ENCODE measurements around the gene CAND1.
A peak's percentile ranks its signal among the peaks of the same experiment; 100 is the strongest.

The CAND1 gene

GRCh38 chr12:67268335-67268895 is 743 bp upstream of the CAND1 start:
- Histone ChIP-seq H2AFZ (ENCODE audit: low read length) (0 out of 2 replicates have a peak overlapping the region, but pooled peaks have one; percentile 6), H3K9ac (ENCODE audit: low read length) (peak overlapping the region; percentile 95), H3K4me3 (ENCODE audit: low read depth, low read length, poor library complexity, severe bottlenecking) (peak overlapping the region; percentile 93), H3K4me1 (ENCODE audit: insufficient read depth, low read length, severe bottlenecking) (peaks cover 34% of the 10 kb centered on the region), H3K9me2 (ENCODE audit: low read depth, low read length) (no peaks in the 10 kb centered on the region), H3K27me3 (ENCODE audit: insufficient read depth, low read length) (no peaks in the 10 kb centered on the region), H3K9me3 (ENCODE audit: low read length) (no peaks in the 10 kb centered on the region), H4K20me1 (ENCODE audit: insufficient read depth, low read length) (no peaks in the 10 kb centered on the region), H3K79me2 (ENCODE audit: insufficient read depth, low read length) (peaks cover 38% of the 10 kb centered on the region), H3K27ac (ENCODE audit: low read depth, low read length, poor library complexity, severe bottlenecking) (peak overlapping the region; percentile 88), H3K4me2 (ENCODE audit: low read length) (peak overlapping the region; percentile 80), H3K36me3 (ENCODE audit: insufficient read depth, low read length) (peaks cover 12% of the 10 kb centered on the region), H3F3A (ENCODE audit: insufficient read depth, low read length) (no peaks in the 10 kb centered on the region)
- TF ChIP-seq, protein P1, sequence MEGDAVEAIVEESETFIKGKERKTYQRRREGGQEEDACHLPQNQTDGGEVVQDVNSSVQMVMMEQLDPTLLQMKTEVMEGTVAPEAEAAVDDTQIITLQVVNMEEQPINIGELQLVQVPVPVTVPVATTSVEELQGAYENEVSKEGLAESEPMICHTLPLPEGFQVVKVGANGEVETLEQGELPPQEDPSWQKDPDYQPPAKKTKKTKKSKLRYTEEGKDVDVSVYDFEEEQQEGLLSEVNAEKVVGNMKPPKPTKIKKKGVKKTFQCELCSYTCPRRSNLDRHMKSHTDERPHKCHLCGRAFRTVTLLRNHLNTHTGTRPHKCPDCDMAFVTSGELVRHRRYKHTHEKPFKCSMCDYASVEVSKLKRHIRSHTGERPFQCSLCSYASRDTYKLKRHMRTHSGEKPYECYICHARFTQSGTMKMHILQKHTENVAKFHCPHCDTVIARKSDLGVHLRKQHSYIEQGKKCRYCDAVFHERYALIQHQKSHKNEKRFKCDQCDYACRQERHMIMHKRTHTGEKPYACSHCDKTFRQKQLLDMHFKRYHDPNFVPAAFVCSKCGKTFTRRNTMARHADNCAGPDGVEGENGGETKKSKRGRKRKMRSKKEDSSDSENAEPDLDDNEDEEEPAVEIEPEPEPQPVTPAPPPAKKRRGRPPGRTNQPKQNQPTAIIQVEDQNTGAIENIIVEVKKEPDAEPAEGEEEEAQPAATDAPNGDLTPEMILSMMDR (IDR thresholded peaks at IDR 0.05; ENCODE audit: low read length): no peak
- no peak for TF ChIP-seq EZH2 (IDR thresholded peaks at IDR 0.05; ENCODE audit: borderline replicate concordance, low read length)

DNA sequence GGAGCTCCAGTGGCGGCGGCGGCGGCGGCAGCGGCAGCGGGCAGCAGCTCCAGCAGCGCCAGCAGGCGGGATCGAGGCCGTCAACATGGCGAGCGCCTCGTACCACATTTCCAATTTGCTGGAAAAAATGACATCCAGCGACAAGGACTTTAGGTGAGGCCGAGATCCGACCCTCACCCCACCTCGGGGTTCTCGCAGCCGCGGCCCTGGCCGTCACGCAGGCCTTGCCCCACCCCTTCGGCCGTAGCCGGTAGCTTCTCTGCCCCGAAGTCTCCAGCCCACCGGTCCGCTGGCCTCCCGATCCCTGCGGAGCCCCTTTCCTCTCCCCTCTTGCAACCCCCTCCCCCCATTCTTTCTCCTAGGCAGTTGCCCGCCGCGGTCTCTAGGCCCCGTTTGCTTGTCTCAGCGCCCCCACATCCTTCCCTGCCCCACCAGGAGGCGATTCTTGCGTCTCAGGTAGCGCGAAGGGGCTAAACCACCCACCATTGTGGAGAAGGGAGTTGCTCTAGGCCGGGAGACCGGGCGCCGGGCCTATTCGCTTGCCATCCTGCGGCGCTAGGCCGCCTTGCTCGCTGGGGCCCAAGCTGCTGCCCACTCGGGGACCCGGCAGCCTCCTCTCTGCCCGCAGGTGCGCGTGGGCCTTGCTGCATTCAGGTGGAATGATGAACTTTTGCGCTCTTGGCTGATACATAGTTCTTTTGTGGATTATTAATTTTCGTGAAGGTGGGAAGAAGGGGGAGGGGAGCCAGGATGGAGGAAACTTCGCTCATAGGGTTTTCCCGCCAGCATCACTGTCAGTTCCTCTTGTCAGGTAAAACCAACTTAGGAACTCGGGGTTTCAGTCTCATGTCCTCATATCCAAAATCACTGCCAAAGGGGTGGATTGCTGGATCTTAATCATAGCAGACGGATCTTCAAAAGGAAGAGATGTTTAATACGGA is 745 bp downstream of the CAND1 start:
- Histone ChIP-seq H3K4me2 (ENCODE audit: low read length) (peak overlapping the region; percentile 80), H3K4me3 (ENCODE audit: low read depth, low read length, poor library complexity, severe bottlenecking) (peak overlapping the region; percentile 93), H3K27ac (ENCODE audit: low read depth, low read length, poor library complexity, severe bottlenecking) (peak overlapping the region; percentile 88), H3F3A (ENCODE audit: insufficient read depth, low read length) (no peaks in the 10 kb centered on the region), H3K9me3 (ENCODE audit: low read length) (no peaks in the 10 kb centered on the region), H3K27me3 (ENCODE audit: insufficient read depth, low read length) (no peaks in the 10 kb centered on the region), H3K9me2 (ENCODE audit: low read depth, low read length) (no peaks in the 10 kb centered on the region), H3K4me1 (ENCODE audit: insufficient read depth, low read length, severe bottlenecking) (peaks cover 43% of the 10 kb centered on the region), H2AFZ (ENCODE audit: low read length) (no peak overlapping the region), H3K9ac (ENCODE audit: low read length) (peak overlapping the region; percentile 95), H4K20me1 (ENCODE audit: insufficient read depth, low read length) (no peaks in the 10 kb centered on the region), H3K36me3 (ENCODE audit: insufficient read depth, low read length) (peaks cover 24% of the 10 kb centered on the region), H3K79me2 (ENCODE audit: insufficient read depth, low read length) (peaks cover 53% of the 10 kb centered on the region)
- TF ChIP-seq, protein P1 (IDR thresholded peaks at IDR 0.05; ENCODE audit: low read length): no peak; the same call in 1 of the 2 replicates
- TF ChIP-seq EZH2 (IDR thresholded peaks at IDR 0.05; ENCODE audit: borderline replicate concordance, low read length): no peak

DNA sequence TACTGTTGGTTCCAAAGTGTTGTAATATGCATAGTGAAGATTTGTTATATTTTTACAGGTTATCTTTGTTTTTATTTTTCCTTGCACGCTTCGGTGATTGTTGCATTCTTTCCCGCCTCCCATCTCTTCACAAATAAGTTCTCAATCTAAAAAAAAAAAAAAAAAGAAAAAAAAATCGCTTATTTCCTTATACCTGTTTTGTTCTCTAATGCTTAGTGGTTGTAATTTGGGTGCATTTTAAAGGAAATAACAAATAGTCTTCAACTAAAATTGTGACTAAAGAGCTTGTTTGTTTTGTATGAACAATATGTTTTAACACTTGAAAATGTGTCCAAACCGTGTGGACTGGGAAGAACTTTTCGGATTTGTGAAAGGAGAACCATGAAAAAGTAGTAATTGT is 1.5 kb downstream of the CAND1 start:
- no peaks in the 10 kb centered on the region for H4K20me1 ChIP-seq (ENCODE audit: insufficient read depth, low read length)
- no peak for TF ChIP-seq EZH2 (IDR thresholded peaks at IDR 0.05; ENCODE audit: borderline replicate concordance, low read length)
- TF ChIP-seq, protein P1 (IDR thresholded peaks at IDR 0.05; ENCODE audit: low read length): no peak
- peak overlapping the region; percentile 80 for H3K4me2 ChIP-seq (ENCODE audit: low read length)
- H3K4me3 ChIP-seq (ENCODE audit: low read depth, low read length, poor library complexity, severe bottlenecking): peak overlapping the region; percentile 93
- no peaks in the 10 kb centered on the region for H3K27me3 ChIP-seq (ENCODE audit: insufficient read depth, low read length)
- H3K4me1 ChIP-seq (ENCODE audit: insufficient read depth, low read length, severe bottlenecking): peaks cover 43% of the 10 kb centered on the region
- peak overlapping the region; percentile 88 for H3K27ac ChIP-seq (ENCODE audit: low read depth, low read length, poor library complexity, severe bottlenecking)
- peaks cover 29% of the 10 kb centered on the region for H3K36me3 ChIP-seq (ENCODE audit: insufficient read depth, low read length)
- H3K9me3 ChIP-seq (ENCODE audit: low read length): no peaks in the 10 kb centered on the region
- peak overlapping the region; percentile 95 for H3K9ac ChIP-seq (ENCODE audit: low read length)
- no peaks in the 10 kb centered on the region for H3F3A ChIP-seq (ENCODE audit: insufficient read depth, low read length)
- H3K9me2 ChIP-seq (ENCODE audit: low read depth, low read length): no peaks in the 10 kb centered on the region
- peaks cover 60% of the 10 kb centered on the region for H3K79me2 ChIP-seq (ENCODE audit: insufficient read depth, low read length)
- no peak overlapping the region for H2AFZ ChIP-seq (ENCODE audit: low read length)

All from OCI-LY1 (cell line).